Caco-2 (cell line): ENCODE data around the gene MUC5AC. TPM values are rescaled to one million over a fixed set of nuclear protein-coding genes. Genes with fewer than 3 reads are reported as not detected.

Experiments
- BruUV-seq: library from RNA; stranded (reverse); fragments of 400-500 nt; replicated peaks from 2 replicates; lab custom pipeline; 2021; lab: Mats Ljungman, UMichigan
- CTCF ChIA-PET: fragments of 300-600 bp; sonication (Branson Sonifier 250); formaldehyde crosslinking; loops from one replicate; lab custom pipeline; 2022; ENCODE audit warnings: antibody characterized with exemption; lab: Charles Lee
- POLR2A ChIA-PET: fragments of 300-600 bp; sonication (Branson Sonifier 250); formaldehyde crosslinking; loops from one replicate; lab custom pipeline; 2022; ENCODE audit warnings: antibody characterized with exemption; lab: Charles Lee
- DNase-seq, 2 experiments: peaks; one replicate each; pipeline versions ENCODE4 v3.0.0 to v3.0.0-alpha.2; 2020 to 2022
- H3K27me3 ChIP-seq: replicated peaks from 2 replicates; pipeline ENCODE4 v1.6.0; 2011; ENCODE audit warnings: low read length; ENCODE audit not compliant: control insufficient read depth, insufficient read depth
- H3K36me3 ChIP-seq: 2 replicates; pipeline ENCODE4 v1.5.1; 2011; ENCODE audit warnings: low read length; ENCODE audit not compliant: control insufficient read depth, insufficient read depth
- H3K4me1 ChIP-seq: fragments of 250-450 bp; sonication (Bioruptor Pico); 2 replicates; pipeline ENCODE4 v1.5.1; 2020; ENCODE audit warnings: mild to moderate bottlenecking
- H3K4me3 ChIP-seq: 2 replicates; pipeline ENCODE4 v1.5.1; 2011; ENCODE audit warnings: low read depth, mild to moderate bottlenecking, control low read depth, low read length
- H3K9me3 ChIP-seq: fragments of 250-450 bp; sonication (Bioruptor Pico); 2 replicates; pipeline ENCODE4 v1.5.1; 2020; ENCODE audit warnings: mild to moderate bottlenecking, moderate library complexity
- H3K27ac Mint-ChIP-seq: one replicate; pipeline ENCODE4 v1.8.0; 2022; ENCODE audit warnings: mixed read lengths; ENCODE audit not compliant: unreplicated experiment
- H3K27me3 Mint-ChIP-seq: one replicate; pipeline ENCODE4 v1.8.0; 2022; ENCODE audit warnings: mixed read lengths; ENCODE audit not compliant: insufficient read depth, unreplicated experiment
- H3K36me3 Mint-ChIP-seq: one replicate; pipeline ENCODE4 v1.8.0; 2022; ENCODE audit warnings: mild to moderate bottlenecking, mixed read lengths; ENCODE audit not compliant: insufficient read depth, unreplicated experiment
- H3K4me1 Mint-ChIP-seq: one replicate; pipeline ENCODE4 v1.8.0; 2022; ENCODE audit warnings: low read depth, mixed read lengths; ENCODE audit not compliant: unreplicated experiment
- H3K4me3 Mint-ChIP-seq: one replicate; pipeline ENCODE4 v1.8.0; 2022; ENCODE audit warnings: mild to moderate bottlenecking, moderate library complexity, mixed read lengths; ENCODE audit not compliant: unreplicated experiment
- H3K9me3 Mint-ChIP-seq: one replicate; pipeline ENCODE4 v1.8.0; 2022; ENCODE audit warnings: mixed read lengths; ENCODE audit not compliant: unreplicated experiment
- intact Hi-C: fragments of 100-400 bp; cut with micrococcal nuclease; formaldehyde crosslinking; loops from one replicate; pipeline ENCODE4 v1.10.0; 2022; ENCODE audit not compliant: unreplicated experiment
- total RNA-seq: library from RNA; stranded (reverse); gene quantifications from 2 replicates; pipeline ENCODE4 v1.2.3, GENCODE V29; 2022
- TF ChIP-seq, protein P1 (sequence below), 2 experiments: fragments of 200-600 bp in 1 of 2; IDR thresholded peaks; 1 replicate in 1 of 2; 2 replicates in 1 of 2; pipeline versions ENCODE4 v1.5.1 to v1.8.0; 2011 to 2022; ENCODE audit warnings: antibody characterized with exemption in 1 of 2, control low read depth in 1 of 2, inconsistent platforms in 1 of 2, low read depth in 1 of 2, low read length in 1 of 2, mild to moderate bottlenecking in 1 of 2, moderate library complexity in 1 of 2; ENCODE audit not compliant: insufficient read depth in 1 of 2, severe bottlenecking in 1 of 2, unreplicated experiment in 1 of 2

MUC5AC gene
- total RNA-seq, 1 experiment from 2014 or later: 0.25 TPM

- TF ChIP-seq, protein P1, sequence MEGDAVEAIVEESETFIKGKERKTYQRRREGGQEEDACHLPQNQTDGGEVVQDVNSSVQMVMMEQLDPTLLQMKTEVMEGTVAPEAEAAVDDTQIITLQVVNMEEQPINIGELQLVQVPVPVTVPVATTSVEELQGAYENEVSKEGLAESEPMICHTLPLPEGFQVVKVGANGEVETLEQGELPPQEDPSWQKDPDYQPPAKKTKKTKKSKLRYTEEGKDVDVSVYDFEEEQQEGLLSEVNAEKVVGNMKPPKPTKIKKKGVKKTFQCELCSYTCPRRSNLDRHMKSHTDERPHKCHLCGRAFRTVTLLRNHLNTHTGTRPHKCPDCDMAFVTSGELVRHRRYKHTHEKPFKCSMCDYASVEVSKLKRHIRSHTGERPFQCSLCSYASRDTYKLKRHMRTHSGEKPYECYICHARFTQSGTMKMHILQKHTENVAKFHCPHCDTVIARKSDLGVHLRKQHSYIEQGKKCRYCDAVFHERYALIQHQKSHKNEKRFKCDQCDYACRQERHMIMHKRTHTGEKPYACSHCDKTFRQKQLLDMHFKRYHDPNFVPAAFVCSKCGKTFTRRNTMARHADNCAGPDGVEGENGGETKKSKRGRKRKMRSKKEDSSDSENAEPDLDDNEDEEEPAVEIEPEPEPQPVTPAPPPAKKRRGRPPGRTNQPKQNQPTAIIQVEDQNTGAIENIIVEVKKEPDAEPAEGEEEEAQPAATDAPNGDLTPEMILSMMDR (IDR thresholded peaks at IDR 0.05; ENCODE audit: insufficient read depth in 1 of 2, low read depth in 1 of 2, low read length in 1 of 2, severe bottlenecking in 1 of 2, unreplicated experiment in 1 of 2): no peak
- Mint-ChIP-seq H3K4me1 (no peaks in the 10 kb centered on the region), H3K9me3 (no peaks in the 10 kb centered on the region), H3K4me3 (no peak overlapping the region), H3K27ac (no peak overlapping the region), H3K36me3 (no peaks in the 10 kb centered on the region), H3K27me3 (peaks cover 6% of the 10 kb centered on the region)
- no peaks in the 10 kb centered on the region for H3K36me3 ChIP-seq
- H3K27me3 ChIP-seq: no peaks in the 10 kb centered on the region
- ChIA-PET CTCF (no interaction called here), POLR2A (no interaction called here)
- intact Hi-C loops: no loop called here
- BruUV-seq: no TSS peak
- no peaks in the 10 kb centered on the region for H3K4me1 ChIP-seq
- DNase-seq: no peak
- H3K9me3 ChIP-seq: no peaks in the 10 kb centered on the region
- H3K4me3 ChIP-seq: no peak overlapping the region
Measured at GRCh38 chr11:1219834-1220815, 62.4 kb downstream of the MUC5AC start.

GRCh38 chr11:1220941-1221721 is 63.4 kb downstream of the MUC5AC start:
- no peaks in the 10 kb centered on the region for H3K4me1 Mint-ChIP-seq
- BruUV-seq: no TSS peak
- no peak overlapping the region for H3K4me3 Mint-ChIP-seq
- H3K36me3 Mint-ChIP-seq: no peaks in the 10 kb centered on the region
- POLR2A ChIA-PET: no interaction called here
- CTCF ChIA-PET: no interaction called here
- peaks cover 6% of the 10 kb centered on the region for H3K27me3 Mint-ChIP-seq
- Histone ChIP-seq H3K4me3 (no peak overlapping the region), H3K4me1 (no peaks in the 10 kb centered on the region), H3K27me3 (no peaks in the 10 kb centered on the region), H3K36me3 (no peaks in the 10 kb centered on the region), H3K9me3 (no peaks in the 10 kb centered on the region)
- TF ChIP-seq, protein P1 (IDR thresholded peaks at IDR 0.05; ENCODE audit: insufficient read depth in 1 of 2, low read depth in 1 of 2, low read length in 1 of 2, severe bottlenecking in 1 of 2, unreplicated experiment in 1 of 2): no peak
- no peaks in the 10 kb centered on the region for H3K9me3 Mint-ChIP-seq
- no peak overlapping the region for H3K27ac Mint-ChIP-seq
- intact Hi-C loops: no loop called here
- DNase-seq: no peak

DNA sequence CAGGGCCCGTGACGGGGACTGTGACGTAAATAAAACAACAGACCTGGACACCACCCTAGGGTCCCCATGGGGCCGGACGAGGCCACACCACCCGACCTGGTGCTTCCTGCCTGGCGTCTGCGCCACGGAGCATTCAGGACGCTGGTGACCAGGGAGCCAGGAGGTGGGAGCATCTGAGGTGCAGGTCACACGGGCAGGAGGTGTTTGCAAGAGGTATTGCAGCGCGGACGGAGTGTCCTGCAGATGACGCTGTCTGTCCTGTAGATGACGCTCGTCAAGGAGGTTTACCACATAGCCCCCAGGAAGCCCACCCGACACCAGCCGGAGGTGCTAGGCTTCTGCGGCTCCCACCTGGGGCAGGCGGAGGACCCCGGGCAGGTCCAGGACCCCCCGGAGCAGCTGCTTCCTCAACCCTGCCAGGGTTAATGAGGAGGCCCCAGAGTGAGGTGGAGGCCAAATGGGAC is 64.1 kb downstream of the MUC5AC start:
- Histone ChIP-seq H3K9me3 (no peaks in the 10 kb centered on the region), H3K4me1 (no peaks in the 10 kb centered on the region), H3K36me3 (no peaks in the 10 kb centered on the region), H3K27me3 (no peaks in the 10 kb centered on the region), H3K4me3 (no peak overlapping the region)
- H3K27ac Mint-ChIP-seq: no peak overlapping the region
- H3K9me3 Mint-ChIP-seq: no peaks in the 10 kb centered on the region
- no peaks in the 10 kb centered on the region for H3K4me1 Mint-ChIP-seq
- no TSS peak for BruUV-seq
- intact Hi-C loops: no loop called here
- H3K4me3 Mint-ChIP-seq: no peak overlapping the region
- DNase-seq: no peak
- POLR2A ChIA-PET: no interaction called here
- TF ChIP-seq, protein P1 (IDR thresholded peaks at IDR 0.05; ENCODE audit: insufficient read depth in 1 of 2, low read depth in 1 of 2, low read length in 1 of 2, severe bottlenecking in 1 of 2, unreplicated experiment in 1 of 2): no peak
- no peaks in the 10 kb centered on the region for H3K36me3 Mint-ChIP-seq
- H3K27me3 Mint-ChIP-seq: peaks cover 3% of the 10 kb centered on the region
- CTCF ChIA-PET: no interaction called here
